ENCODE measurements around the gene ATP4B.

ATP4B gene

DNA sequence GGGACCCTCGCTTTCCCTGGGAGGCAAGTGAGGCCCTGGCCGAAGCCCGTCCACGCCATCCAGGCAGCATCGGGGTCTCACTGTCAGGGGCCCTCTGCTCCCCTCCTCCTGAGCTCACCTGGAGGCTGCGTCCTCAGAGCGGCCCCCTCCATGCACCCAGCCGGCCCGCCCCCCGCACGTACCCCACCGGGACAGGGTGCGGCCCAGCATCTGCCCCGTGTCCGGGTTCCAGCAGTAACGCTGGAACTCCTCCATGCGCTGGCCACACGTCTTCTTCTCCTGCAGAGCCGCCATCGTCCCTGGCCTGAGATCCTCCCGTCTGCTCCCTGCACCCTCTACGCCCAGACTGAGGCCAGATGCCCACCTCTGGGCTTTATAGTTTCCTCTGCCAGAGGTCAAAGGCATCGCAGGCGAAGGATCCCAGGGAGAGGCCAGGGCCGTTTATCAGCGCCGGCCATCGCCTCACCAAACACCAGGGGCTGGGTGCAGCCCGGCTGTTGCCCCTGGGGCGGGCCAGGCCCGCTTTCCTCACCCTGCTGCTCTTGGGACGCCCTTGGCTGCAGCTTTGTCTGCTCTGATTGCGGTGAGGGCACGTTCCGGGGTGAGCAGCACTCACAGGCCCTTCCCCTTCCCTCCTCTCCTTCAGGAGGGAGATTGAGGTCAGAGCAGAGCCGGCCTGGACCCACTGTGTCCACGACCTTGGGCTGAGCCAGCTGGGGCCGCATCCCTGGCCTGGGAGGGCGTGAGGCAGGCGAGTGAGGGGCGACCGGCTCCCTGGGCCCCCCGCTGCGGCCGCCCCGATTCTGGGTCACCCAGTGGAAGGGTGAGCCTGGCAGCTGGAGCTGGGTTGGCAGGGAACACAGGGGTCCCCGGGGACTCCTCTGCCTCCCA lies at the start of gene ATP4B:
Gene ATP4B, minus strand, starts transcription at position 348 of the 891 bp plus-strand sequence. Its CDS starts 54 bp downstream, at position 294.
- no peak for DNase-seq (ENCODE audit: low read depth)

DNA sequence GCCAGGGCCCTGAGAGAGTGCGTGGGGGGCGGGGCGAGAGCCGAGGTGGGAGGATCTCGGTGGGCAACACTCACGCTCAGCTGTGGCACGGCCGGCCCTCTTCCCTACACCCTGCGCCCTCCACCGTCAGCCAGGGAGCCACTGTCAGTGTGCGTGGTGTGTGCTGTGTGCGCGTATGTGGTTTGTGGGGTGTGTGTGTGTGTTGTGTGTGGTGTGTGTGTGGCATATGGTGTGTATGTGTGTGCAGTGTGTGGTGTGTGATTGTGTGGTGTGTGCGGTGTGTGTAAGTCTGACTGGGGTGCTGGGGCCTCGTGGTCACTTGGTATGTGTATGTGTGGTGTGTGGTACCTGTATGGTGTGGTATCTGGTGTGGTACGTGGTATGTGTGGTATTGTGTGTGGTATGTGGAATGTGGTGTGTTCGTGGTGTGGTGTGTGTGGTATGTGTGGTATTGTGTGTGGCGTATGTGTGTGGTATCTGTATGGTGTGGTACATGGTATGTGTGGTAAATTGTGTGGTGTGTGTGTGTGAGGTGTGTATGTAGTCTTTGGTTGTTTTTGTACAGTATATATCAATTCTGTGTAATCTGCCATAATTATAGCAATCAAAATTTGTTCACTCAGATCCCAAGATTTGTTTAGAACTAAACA lies 14.1 kb upstream of the ATP4B start:
- no peak for DNase-seq (ENCODE audit: low read depth)

- no peak for DNase-seq (ENCODE audit: low read depth)
Observed at GRCh38 chr13:113671066-113672001, 13.3 kb upstream of the ATP4B start.

DNA sequence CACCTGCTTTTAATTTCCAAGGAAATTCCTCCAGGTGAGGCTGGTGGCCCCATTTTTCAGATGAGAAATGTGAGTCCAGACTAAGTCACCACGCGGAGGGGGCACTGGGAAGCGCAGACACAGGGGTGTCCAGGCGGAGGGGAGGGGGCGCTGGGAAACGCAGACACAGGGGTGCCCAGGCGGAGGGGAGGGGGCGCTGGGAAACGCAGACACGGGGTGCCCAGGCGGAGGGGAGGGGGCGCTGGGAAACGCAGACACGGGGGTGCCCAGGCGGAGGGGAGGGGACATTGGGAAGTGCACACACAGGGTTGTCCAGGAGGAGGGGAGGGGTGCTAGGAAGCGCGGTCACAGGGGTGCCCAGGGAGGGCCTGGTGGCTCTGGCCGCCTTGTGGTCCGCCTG lies 12.5 kb upstream of the ATP4B start:
- DNase-seq (ENCODE audit: low read depth) = no peak

- DNase-seq (ENCODE audit: low read depth) = no peak
Observed at GRCh38 chr13:113669755-113670341, 11.8 kb upstream of the ATP4B start.

GRCh38 chr13:113669231-113669754 lies 11.3 kb upstream of the ATP4B start:
- no peak for DNase-seq (ENCODE audit: low read depth)

DNA sequence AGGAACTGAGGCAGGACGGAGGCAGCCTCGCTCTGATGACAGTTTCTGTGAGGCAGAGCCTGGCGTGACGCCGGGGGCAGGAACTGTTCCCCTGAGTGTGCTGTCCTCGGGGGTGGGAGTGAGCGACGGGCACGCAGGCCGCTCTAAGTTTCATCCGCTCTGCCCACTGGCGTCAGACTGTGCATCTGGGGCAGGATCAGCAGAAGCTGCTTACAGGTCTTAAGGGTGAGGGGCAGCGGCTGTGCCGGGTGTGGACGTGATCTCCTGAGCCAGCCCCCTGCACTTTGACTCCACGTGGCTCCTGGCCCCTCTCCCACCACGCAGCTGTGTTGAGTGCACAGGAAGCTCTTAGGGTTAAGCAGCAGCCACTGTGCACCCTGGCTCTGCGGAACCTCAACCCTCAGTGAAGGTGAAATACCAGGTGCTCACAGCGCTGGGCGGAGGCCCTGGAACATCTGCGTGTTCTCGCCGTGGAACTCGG lies 10.5 kb upstream of the ATP4B start:
- no peak for DNase-seq (ENCODE audit: low read depth)

- no peak for DNase-seq (ENCODE audit: low read depth)
Observed at GRCh38 chr13:113667771-113668490, 9.9 kb upstream of the ATP4B start.

DNA sequence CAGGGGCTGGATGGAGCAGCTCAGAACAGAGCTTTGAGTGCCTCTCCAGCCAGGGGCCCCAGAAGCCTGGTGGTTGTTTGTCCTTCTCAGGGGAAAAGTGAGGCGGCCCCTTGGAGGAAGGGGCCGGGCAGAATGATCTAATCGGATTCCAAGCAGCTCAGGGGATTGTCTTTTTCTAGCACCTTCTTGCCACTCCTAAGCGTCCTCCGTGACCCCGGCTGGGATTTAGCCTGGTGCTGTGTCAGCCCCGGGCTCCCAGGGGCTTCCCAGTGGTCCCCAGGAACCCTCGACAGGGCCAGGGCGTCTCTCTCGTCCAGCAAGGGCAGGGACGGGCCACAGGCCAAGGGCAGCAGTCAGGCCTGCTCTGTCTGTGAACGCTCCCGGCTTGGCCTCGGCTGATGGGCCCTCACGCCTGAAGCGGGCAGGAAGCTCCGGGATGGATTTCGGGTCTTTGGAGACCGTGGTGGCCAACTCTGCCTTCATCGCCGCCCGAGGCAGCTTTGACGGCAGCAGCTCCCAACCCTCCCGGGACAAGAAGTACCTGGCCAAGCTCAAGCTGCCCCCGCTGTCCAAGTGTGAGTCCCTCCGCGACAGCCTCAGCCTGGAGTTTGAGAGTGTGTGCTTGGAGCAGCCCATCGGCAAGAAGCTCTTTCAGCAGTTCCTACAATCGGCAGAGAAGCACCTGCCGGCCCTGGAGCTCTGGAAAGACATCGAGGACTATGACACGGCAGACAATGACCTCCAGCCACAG lies 9.1 kb upstream of the ATP4B start, which contains the start of gene GRK1:
Gene GRK1, plus strand, starts transcription at position 269 of the 751 bp plus-strand sequence. Its CDS starts 168 bp downstream, at position 437.
- DNase-seq (ENCODE audit: low read depth) = no peak

- DNase-seq (ENCODE audit: low read depth) = no peak
Observed at GRCh38 chr13:113666329-113666670, 8.3 kb upstream of the ATP4B start.

DNA sequence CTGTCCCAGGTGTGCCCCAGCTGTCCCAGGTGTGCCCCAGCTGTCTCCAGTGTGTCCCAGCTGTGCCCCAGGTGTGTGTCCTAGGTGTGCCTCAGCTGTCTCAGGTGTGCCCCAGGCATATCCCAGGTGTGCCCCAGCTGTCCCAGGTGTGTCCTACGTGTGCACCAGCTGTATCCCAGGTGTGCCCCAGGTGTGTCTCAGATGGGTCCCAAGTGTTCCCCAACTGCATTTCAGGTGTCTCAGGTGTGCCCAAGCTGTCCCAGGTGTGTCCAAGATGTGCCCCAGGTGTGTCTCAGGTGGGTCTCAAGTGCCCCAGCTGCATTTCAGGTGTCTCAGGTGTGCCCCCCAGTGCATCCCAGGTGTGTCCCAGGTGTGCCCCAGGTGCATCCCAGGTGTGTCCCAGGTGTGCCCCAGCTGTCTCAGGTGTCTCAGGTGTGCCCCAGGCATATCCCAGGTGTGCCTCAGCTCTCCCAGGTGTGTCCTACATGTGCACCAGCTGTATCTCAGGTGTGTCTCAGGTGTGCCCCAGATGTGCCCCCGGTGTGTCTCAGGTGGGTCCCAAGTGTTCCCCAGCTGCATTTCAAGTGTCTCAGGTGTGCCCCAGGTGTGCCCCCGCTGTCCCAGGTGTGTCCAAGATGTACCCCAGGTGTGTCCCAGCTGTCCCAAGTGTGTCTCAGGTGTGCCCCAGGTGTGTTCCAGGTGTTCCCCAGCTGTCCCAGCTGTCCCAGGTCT lies 7.8 kb upstream of the ATP4B start:
- DNase-seq (ENCODE audit: low read depth) = no peak

GRCh38 chr13:113664751-113665596 lies 7.0 kb upstream of the ATP4B start:
- DNase-seq (ENCODE audit: low read depth) = no peak

- DNase-seq (ENCODE audit: low read depth) = no peak
Observed at GRCh38 chr13:113663934-113664333, 5.9 kb upstream of the ATP4B start.

DNA sequence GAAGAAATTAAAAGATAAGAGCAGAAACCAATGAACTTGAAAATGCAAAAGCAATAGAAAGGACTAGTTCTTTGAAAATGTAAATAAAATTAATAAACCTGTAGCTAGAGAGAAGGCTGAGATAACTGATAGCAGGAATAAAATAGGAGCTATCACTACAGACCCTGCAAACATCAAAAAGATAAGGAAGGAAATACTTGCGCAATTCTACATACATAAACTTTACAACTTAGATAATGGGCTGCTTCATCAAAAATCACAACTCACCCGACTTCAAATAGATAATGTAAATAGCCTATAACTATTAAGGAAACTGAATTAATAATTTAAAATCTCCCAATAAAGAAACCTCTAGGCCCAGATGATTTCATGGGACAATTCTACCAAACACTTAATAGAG lies 3.5 kb upstream of the ATP4B start:
- DNase-seq (ENCODE audit: low read depth) = no peak

- DNase-seq (ENCODE audit: low read depth) = no peak
Observed at GRCh38 chr13:113660066-113660465, 2.1 kb upstream of the ATP4B start.

- DNase-seq (ENCODE audit: low read depth) = no peak
Observed at GRCh38 chr13:113659337-113659736, 1.3 kb upstream of the ATP4B start.

DNA sequence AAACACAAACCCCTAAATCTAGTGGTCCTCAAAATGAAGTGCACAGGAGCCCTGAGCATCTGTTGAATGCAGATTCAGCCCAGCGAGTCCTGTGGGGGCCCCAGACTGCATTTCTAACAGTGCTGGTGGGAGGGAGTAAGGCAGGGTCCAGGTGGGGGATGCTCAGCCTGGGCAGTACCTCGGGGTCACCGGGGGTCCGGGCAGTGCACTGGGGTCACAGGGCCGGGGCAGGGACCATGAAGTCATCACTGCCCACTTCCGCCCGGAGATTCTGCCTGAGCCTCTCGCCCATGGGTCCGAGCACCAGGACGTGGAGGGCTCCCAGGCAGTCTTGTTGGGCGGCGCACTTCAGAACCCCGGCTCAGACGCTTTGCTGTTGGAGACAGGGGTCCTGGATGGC lies 838 bp upstream of the ATP4B start:
- no peak for DNase-seq (ENCODE audit: low read depth)
